Glutamatergic neuron (in vitro differentiated cells): ENCODE data around the gene MGAT4B. TPM values are rescaled to one million over a fixed set of nuclear protein-coding genes. Genes with fewer than 3 reads are reported as not detected.
"Not testable (repeated sequence)": the region's sequence is repeated elsewhere in the genome, so short reads cannot be mapped to it uniquely, and the experiment has no call there.

Experiments
- DNase-seq: peaks from one replicate; pipeline ENCODE4 v3.0.0; 2022
- H3K27ac Mint-ChIP-seq: one replicate; pipeline ENCODE4 v1.8.0; 2020; ENCODE audit warnings: mild to moderate bottlenecking, mixed read lengths, inconsistent platforms; ENCODE audit not compliant: unreplicated experiment
- H3K27me3 Mint-ChIP-seq: one replicate; pipeline ENCODE4 v1.8.0; 2020; ENCODE audit warnings: mild to moderate bottlenecking, moderate library complexity, mixed read lengths, inconsistent platforms; ENCODE audit not compliant: unreplicated experiment
- H3K36me3 Mint-ChIP-seq: one replicate; pipeline ENCODE4 v1.8.0; 2020; ENCODE audit warnings: mild to moderate bottlenecking, mixed read lengths, inconsistent platforms; ENCODE audit not compliant: unreplicated experiment
- H3K4me1 Mint-ChIP-seq: one replicate; pipeline ENCODE4 v1.8.0; 2020; ENCODE audit warnings: mild to moderate bottlenecking, low read depth, mixed read lengths, inconsistent platforms; ENCODE audit not compliant: unreplicated experiment
- H3K4me3 Mint-ChIP-seq: one replicate; pipeline ENCODE4 v1.8.0; 2020; ENCODE audit warnings: mild to moderate bottlenecking, mixed read lengths, inconsistent platforms; ENCODE audit not compliant: unreplicated experiment
- H3K9me3 Mint-ChIP-seq: one replicate; pipeline ENCODE4 v1.8.0; 2020; ENCODE audit warnings: mild to moderate bottlenecking, moderate library complexity, mixed read lengths, inconsistent platforms; ENCODE audit not compliant: unreplicated experiment
- total RNA-seq: library from RNA; stranded (reverse); fragmentation: NEBNext Ultra II Directional; extraction: Animal tissue kit (Norgen Biotek cat#: 25700); gene quantifications from one replicate; pipeline ENCODE4 v1.2.1, GENCODE V29; 2021; ENCODE audit not compliant: unreplicated experiment
- TF ChIP-seq, protein P1 (sequence below): fragments of 200-600 bp; sonication (generic); IDR thresholded peaks from one replicate; pipeline ENCODE4 v1.5.0; 2021; ENCODE audit not compliant: partially characterized antibody, unreplicated experiment

MGAT4B gene
- total RNA-seq, 1 donor from 2014 or later = 140 TPM

DNA sequence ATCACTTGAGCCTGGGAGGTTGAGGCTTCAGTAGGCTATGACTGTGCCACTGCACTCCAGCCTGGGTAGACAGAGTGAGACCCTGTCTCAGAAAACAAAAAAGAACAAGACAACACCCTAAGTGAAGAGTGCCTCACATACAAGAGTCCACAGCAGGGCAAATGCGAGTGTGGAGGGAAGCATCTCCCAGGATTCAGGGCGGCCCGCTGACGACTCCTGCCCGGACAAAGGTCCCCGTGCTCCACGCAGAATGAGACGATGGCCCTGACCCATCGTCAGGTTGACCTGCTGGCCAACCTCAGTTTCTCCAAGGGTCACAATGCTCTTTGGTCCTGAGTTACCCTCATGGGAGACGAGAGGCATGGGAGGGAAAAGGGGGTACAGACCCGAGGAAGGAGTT is 33.7 kb upstream of the MGAT4B start:
- TF ChIP-seq, protein P1, sequence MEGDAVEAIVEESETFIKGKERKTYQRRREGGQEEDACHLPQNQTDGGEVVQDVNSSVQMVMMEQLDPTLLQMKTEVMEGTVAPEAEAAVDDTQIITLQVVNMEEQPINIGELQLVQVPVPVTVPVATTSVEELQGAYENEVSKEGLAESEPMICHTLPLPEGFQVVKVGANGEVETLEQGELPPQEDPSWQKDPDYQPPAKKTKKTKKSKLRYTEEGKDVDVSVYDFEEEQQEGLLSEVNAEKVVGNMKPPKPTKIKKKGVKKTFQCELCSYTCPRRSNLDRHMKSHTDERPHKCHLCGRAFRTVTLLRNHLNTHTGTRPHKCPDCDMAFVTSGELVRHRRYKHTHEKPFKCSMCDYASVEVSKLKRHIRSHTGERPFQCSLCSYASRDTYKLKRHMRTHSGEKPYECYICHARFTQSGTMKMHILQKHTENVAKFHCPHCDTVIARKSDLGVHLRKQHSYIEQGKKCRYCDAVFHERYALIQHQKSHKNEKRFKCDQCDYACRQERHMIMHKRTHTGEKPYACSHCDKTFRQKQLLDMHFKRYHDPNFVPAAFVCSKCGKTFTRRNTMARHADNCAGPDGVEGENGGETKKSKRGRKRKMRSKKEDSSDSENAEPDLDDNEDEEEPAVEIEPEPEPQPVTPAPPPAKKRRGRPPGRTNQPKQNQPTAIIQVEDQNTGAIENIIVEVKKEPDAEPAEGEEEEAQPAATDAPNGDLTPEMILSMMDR = no peak
- peaks cover 37% of the 10 kb centered on the region for H3K36me3 Mint-ChIP-seq
- no peak for DNase-seq
- H3K27ac Mint-ChIP-seq = no peak overlapping the region
- peaks cover 9% of the 10 kb centered on the region for H3K9me3 Mint-ChIP-seq
- no peaks in the 10 kb centered on the region for H3K4me1 Mint-ChIP-seq
- H3K27me3 Mint-ChIP-seq = peaks cover 6% of the 10 kb centered on the region
- H3K4me3 Mint-ChIP-seq = no peak overlapping the region

DNA sequence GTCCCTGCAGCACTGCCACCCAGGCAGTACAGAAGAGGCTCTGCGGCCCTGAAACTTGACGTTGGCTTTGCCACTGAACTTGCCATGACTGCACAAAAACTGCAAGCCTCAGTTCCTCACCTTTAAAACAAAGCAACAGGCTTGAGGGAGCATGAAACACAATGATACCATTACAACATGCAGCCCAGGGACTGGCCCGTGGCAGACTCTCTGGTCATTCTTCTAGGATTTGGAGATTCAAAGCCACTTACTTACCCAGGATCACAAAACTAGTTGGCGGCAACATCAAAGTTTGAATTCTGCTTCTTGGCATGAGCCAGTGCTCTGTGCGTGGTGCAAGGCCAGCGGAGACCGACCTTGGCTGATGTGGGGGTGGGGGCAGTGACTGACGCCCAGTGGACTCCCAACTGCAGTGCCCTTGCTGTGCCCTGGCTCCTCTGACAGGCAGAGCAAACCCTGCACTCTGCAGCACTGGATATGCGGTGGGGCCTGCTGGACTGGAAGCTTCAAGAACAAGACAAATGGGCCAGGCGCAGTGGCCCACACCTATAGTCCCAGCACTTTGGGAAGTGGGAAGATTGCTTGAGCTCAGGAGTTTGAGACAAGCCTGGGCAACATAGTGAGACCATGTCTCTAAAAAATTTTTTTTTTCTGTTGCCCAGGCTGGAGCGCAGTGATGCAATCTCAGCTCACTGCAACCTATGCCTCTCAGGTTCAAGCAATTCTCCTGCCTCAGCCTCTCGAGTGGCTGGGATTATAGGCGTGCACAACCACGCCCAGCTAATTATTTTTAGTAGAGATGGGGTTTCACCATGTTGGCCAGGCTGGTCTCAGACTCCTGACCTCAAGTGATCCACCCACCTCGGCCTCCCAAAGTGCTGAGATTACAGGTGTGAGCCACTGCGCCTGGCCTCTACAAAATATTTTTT is 32.9 kb upstream of the MGAT4B start:
- TF ChIP-seq, protein P1 = no peak
- no peak overlapping the region for H3K4me3 Mint-ChIP-seq
- peaks cover 6% of the 10 kb centered on the region for H3K27me3 Mint-ChIP-seq
- peaks cover 6% of the 10 kb centered on the region for H3K9me3 Mint-ChIP-seq
- DNase-seq = no peak
- no peak overlapping the region for H3K27ac Mint-ChIP-seq
- H3K36me3 Mint-ChIP-seq = peaks cover 33% of the 10 kb centered on the region
- H3K4me1 Mint-ChIP-seq = no peaks in the 10 kb centered on the region

DNA sequence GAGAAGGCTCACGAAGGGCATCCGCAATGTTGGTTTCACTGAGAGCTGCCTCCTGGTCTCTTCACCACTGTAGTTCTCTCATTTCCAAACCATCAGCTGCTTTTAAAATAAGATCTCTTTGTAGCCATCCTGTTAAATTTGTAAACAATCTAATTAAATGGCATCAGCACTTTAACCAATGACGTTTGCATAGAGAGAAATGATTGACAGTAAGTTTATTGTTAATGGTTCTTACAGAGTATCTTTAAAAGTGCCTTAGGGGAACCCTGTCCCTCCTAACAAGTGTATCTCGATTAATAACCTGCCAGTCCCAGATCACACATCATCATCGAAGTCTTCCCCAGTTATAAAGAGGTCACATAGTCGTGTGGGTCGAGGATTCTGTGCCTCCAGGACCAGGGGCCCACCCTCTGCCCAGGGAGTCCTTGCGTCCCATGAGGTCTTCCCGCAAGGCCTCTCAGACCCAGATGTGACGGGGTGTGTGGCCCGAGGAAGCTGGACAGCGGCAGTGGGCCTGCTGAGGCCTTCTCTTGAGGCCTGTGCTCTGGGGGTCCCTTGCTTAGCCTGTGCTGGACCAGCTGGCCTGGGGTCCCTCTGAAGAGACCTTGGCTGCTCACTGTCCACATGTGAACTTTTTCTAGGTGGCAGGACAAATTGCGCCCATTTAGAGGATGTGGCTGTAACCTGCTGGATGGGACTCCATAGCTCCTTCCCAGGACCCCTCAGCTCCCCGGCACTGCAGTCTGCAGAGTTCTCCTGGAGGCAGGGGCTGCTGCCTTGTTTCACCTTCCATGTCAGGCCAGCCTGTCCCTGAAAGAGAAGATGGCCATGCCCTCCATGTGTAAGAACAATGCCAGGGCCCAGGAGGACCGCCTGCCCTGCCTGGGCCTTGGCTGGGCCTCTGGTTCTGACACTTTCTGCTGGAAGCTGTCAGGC is 30.7 kb upstream of the MGAT4B start:
- no peak overlapping the region for H3K27ac Mint-ChIP-seq
- DNase-seq = no peak
- no peak overlapping the region for H3K4me3 Mint-ChIP-seq
- peaks cover 33% of the 10 kb centered on the region for H3K36me3 Mint-ChIP-seq
- H3K27me3 Mint-ChIP-seq = peaks cover 4% of the 10 kb centered on the region
- TF ChIP-seq, protein P1 = no peak
- peaks cover 7% of the 10 kb centered on the region for H3K9me3 Mint-ChIP-seq
- no peaks in the 10 kb centered on the region for H3K4me1 Mint-ChIP-seq

DNA sequence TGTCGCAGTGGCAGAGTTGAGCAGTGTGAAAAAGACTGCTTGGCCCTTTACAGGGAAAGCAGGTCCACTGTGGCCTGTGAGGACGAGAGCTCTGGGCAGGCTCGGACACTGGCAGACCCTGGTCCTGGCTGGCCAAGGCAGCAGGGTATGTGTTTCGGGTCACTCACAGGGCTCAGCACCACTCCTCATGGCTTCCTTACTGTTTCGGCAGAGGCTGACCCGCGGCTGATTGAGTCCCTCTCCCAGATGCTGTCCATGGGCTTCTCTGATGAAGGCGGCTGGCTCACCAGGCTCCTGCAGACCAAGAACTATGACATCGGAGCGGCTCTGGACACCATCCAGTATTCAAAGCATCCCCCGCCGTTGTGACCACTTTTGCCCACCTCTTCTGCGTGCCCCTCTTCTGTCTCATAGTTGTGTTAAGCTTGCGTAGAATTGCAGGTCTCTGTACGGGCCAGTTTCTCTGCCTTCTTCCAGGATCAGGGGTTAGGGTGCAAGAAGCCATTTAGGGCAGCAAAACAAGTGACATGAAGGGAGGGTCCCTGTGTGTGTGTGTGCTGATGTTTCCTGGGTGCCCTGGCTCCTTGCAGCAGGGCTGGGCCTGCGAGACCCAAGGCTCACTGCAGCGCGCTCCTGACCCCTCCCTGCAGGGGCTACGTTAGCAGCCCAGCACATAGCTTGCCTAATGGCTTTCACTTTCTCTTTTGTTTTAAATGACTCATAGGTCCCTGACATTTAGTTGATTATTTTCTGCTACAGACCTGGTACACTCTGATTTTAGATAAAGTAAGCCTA is 29.8 kb upstream of the MGAT4B start:
- H3K27ac Mint-ChIP-seq = no peak overlapping the region
- H3K27me3 Mint-ChIP-seq = peaks cover 6% of the 10 kb centered on the region
- H3K4me1 Mint-ChIP-seq = no peaks in the 10 kb centered on the region
- peaks cover 8% of the 10 kb centered on the region for H3K9me3 Mint-ChIP-seq
- DNase-seq = no peak
- TF ChIP-seq, protein P1 = no peak
- peaks cover 31% of the 10 kb centered on the region for H3K36me3 Mint-ChIP-seq
- H3K4me3 Mint-ChIP-seq = no peak overlapping the region

DNA sequence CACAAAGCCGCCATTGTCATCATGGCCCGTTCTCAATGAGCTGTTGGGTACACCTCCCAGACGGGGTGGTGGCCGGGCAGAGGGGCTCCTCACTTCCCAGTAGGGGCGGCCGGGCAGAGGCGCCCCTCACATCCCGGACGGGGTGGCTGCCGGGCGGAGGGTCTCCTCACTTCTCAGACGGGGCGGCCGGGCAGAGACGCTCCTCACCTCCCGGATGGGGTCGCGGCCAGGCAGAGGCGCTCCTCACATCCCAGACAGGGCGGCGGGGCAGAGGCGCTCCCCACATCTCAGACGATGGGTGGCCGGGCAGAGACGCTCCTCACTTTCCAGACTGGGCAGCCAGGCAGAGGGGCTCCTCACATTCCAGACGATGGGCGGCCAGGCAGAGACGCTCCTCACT is 28.2 kb upstream of the MGAT4B start:
- H3K4me3 Mint-ChIP-seq, H3K27me3 Mint-ChIP-seq, H3K27ac Mint-ChIP-seq, H3K4me1 Mint-ChIP-seq, DNase-seq: not testable (repeated sequence)
- Mint-ChIP-seq H3K9me3 (peaks cover 14% of the 10 kb centered on the region), H3K36me3 (peaks cover 33% of the 10 kb centered on the region)
